Subcutaneous abdominal adipose tissue (tissue), 5 donors: Measurements from ENCODE around the gene DDX31.

Experiments
- H3K27ac ChIP-seq: one replicate; pipeline ENCODE4 v1.7.0; 2013; ENCODE audit warnings: low read depth, mild to moderate bottlenecking, inconsistent platforms, low read length, moderate library complexity
- H3K27me3 ChIP-seq, 5 donors: one replicate each; pipeline ENCODE4 v1.7.0; 2013; ENCODE audit warnings: low read length in 5 of 5, inconsistent platforms in 1 of 5; ENCODE audit not compliant: control insufficient read depth in 5 of 5, insufficient read depth in 4 of 5
- H3K36me3 ChIP-seq, 5 donors: one replicate each; pipeline ENCODE4 v1.7.0; 2013; ENCODE audit warnings: low read length in 5 of 5; ENCODE audit not compliant: control insufficient read depth in 5 of 5, insufficient read depth in 5 of 5
- H3K4me1 ChIP-seq, 5 donors: one replicate each; pipeline ENCODE4 v1.7.0; 2013; ENCODE audit warnings: low read length in 5 of 5, mild to moderate bottlenecking in 3 of 5, moderate library complexity in 1 of 5; ENCODE audit not compliant: control insufficient read depth in 5 of 5, insufficient read depth in 5 of 5
- H3K4me3 ChIP-seq, 5 donors: one replicate each; pipeline ENCODE4 v1.7.0; 2013; ENCODE audit warnings: low read length in 5 of 5, low read depth in 1 of 5
- H3K9ac ChIP-seq, 5 donors: one replicate each; pipeline ENCODE4 v1.7.0; 2013; ENCODE audit warnings: low read length in 5 of 5, mild to moderate bottlenecking in 4 of 5, moderate library complexity in 3 of 5
- H3K9me3 ChIP-seq, 5 donors: one replicate each; pipeline ENCODE4 v1.7.0; 2013; ENCODE audit warnings: low read length in 5 of 5; ENCODE audit not compliant: control insufficient read depth in 5 of 5
- donor health status: healthy.
- donor health status: healthy.
- donor health status: healthy.
- donor health status: healthy.
- donor health status: healthy.

Gene DDX31

DNA sequence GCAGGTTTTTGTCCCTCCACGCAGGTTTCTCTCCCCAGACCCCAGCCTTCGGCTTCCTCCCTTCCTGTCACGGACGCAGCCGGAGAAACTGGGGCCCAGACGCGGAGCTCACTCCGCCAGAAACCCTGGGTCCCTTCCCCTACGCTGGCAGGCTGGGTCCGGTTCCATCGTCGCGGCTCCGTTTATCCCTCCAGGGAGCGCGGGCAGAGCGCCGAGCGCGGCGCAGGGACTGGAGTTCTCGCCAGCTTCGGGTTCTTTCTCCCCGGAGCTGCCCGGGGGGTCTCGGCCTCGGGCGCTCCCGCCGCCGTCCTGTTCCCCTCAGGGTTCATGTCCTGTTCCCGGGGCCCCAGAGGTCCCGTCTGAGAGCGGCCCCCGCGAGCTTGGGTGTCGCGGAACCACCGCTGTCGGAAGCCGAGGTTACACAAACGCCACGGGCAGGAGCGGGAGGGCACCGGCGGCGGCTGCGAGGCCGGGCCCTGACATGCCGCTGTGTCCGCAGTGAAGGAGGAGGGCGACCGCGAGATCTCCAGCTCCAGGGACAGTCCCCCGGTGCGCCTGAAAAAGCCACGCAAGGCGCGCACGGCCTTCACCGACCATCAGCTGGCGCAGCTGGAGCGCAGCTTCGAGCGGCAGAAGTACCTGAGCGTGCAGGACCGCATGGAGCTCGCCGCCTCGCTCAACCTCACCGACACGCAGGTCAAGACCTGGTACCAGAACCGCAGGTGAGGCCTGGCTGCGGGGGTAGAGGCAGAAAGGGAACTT, 82.8 kb downstream of the DDX31 start:
- Histone ChIP-seq H3K4me1 (peaks cover 0 to 4% (median 0%) of the 10 kb centered on the region in 5 donors), H3K9me3 (no peaks in the 10 kb centered on the region), H3K36me3 (no peaks in the 10 kb centered on the region), H3K4me3 (no peak overlapping the region), H3K27ac (no peak overlapping the region), H3K9ac (no peak overlapping the region), H3K27me3 (peaks cover 73 to 88% (median 83%) of the 10 kb centered on the region in 5 donors)

DNA sequence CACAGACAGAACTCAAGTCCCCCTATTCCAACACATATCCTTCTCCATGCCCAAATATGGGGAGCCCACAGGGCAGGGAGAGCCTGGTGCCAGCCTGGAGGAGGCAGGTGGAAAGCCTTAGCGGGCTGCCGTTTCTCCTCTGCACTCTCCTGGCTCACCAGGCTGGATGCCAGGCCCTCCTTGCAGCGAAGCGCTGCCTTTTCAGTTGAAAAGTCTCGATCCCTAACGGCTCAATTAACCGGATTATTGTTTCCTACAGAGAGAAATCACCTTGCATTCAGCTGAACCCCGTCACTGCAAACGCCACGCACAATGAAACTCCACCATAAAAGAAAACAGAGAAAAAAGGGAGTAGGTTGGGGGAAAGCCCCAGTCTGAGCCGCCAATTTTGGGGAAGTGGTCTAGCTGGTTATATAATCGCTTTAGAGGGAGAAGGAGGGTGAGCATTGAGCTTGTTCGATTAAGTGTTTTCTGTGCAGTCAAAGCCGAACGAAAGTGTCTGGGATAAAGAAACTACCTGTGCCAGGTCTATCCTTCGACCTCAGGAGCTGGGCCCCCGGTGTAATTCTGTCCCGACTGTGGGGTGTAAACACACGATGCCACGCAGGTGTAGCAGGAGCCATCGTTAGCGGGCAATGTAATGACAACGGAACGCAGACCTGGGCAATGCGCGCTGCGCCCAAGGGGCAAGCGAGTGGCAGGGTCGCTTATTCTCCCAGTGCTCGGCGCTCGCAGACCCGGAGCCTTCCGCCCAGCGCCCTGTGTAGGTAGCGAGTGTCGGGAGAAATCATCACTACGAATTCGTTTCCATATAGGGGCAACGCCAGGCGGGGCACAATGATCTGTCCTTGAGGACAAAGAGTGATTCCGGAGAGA, 83.6 kb downstream of the DDX31 start:
- H3K4me1 ChIP-seq = peaks cover 0 to 11% (median 7%) of the 10 kb centered on the region in 5 donors
- H3K9ac ChIP-seq = no peak overlapping the region
- no peak overlapping the region for H3K27ac ChIP-seq
- H3K9me3 ChIP-seq = no peaks in the 10 kb centered on the region
- no peaks in the 10 kb centered on the region for H3K36me3 ChIP-seq
- peaks cover 74 to 88% (median 82%) of the 10 kb centered on the region in 5 donors for H3K27me3 ChIP-seq
- no peak overlapping the region for H3K4me3 ChIP-seq

GRCh38 chr9:132584601-132585560, 84.9 kb downstream of the DDX31 start:
- Histone ChIP-seq H3K27me3 (peaks cover 81 to 92% (median 83%) of the 10 kb centered on the region in 5 donors), H3K36me3 (no peaks in the 10 kb centered on the region), H3K4me3 (no peak overlapping the region), H3K27ac (no peak overlapping the region), H3K9me3 (no peaks in the 10 kb centered on the region), H3K4me1 (peaks cover 0 to 11% (median 7%) of the 10 kb centered on the region in 5 donors), H3K9ac (no peak overlapping the region)

GRCh38 chr9:132583584-132584304, 86.0 kb downstream of the DDX31 start:
- H3K4me3 ChIP-seq = no peak overlapping the region
- H3K9ac ChIP-seq = no peak overlapping the region
- no peaks in the 10 kb centered on the region for H3K9me3 ChIP-seq
- no peaks in the 10 kb centered on the region for H3K36me3 ChIP-seq
- H3K4me1 ChIP-seq = peaks cover 0 to 11% (median 7%) of the 10 kb centered on the region in 5 donors
- peaks cover 83 to 94% (median 85%) of the 10 kb centered on the region in 5 donors for H3K27me3 ChIP-seq
- no peak overlapping the region for H3K27ac ChIP-seq

DNA sequence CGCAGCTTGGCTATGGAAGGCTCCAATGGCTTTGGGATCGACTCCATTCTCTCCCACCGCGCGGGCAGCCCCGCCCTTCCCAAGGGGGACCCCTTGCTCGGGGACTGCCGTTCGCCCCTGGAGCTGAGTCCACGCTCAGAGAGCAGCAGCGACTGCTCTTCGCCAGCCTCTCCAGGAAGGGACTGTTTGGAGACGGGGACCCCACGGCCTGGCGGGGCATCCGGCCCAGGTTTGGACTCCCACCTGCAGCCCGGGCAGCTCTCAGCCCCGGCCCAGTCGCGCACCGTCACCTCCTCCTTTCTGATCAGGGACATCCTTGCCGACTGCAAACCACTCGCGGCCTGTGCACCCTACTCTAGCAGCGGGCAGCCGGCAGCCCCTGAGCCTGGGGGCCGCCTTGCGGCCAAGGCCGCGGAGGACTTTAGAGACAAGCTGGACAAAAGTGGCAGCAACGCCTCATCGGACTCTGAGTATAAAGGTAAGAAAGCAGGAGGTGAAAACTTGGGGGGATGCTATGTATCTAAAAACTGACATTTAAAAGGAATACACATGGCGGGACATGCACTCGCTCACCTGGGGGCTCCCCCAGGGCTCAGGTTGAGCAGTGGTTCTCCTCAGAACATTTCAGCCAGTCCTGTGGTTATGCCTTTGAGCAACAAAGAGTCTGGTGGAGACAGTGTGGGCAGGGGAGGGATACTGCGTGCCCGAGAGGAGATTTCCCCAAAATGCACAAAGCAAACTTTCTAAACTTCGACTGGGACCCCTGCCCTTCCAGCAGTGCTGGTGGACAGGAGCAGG, 86.8 kb downstream of the DDX31 start:
- Histone ChIP-seq H3K27ac (no peak overlapping the region), H3K27me3 (peaks cover 82 to 93% (median 87%) of the 10 kb centered on the region in 5 donors), H3K36me3 (no peaks in the 10 kb centered on the region), H3K9ac (no peak overlapping the region), H3K4me1 (peaks cover 0 to 11% (median 7%) of the 10 kb centered on the region in 5 donors), H3K9me3 (no peaks in the 10 kb centered on the region), H3K4me3 (no peak overlapping the region)

DNA sequence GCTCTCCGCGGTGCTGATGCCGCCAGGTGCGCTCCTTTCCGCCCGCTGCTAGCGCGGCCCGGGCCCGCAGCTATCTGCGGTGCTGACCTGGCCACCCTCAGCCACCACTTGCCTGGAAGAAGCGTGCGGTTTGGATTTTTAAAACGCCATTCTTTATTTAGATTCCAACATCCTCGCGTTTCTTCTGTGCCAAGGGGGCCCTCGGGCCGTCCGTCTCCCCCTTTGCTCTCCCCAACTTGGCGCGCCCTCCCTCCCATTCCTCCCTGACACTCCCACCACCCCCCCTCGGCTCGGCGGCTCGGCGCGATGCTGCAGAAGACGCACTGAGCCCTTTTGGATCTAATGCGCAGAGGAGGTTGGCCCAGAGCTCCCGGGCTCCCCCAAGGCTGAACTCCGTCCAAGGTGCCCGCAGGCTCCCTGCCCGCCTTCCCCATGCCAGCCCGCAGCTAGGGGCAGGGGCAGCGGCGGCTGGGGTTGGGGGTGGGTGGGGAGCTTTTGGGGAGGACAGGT, 87.5 kb downstream of the DDX31 start, which contains the start of gene BARHL1:
BARHL1 (plus strand) TSS at position 331 of the 510 bp plus-strand sequence. CDS start 192 bp downstream, outside the sequence.
- H3K36me3 ChIP-seq = no peaks in the 10 kb centered on the region
- H3K9me3 ChIP-seq = no peaks in the 10 kb centered on the region
- no peak within 1 kb of the TSS for H3K9ac ChIP-seq
- H3K4me3 ChIP-seq = peak within 1 kb of the TSS; percentile 22 to 56 (median 52)
- H3K4me1 ChIP-seq = peaks cover 0 to 11% (median 7%) of the 10 kb centered on the region in 5 donors
- no peak within 1 kb of the TSS for H3K27ac ChIP-seq
- H3K27me3 ChIP-seq = peaks cover 76 to 92% (median 85%) of the 10 kb centered on the region in 5 donors

DNA sequence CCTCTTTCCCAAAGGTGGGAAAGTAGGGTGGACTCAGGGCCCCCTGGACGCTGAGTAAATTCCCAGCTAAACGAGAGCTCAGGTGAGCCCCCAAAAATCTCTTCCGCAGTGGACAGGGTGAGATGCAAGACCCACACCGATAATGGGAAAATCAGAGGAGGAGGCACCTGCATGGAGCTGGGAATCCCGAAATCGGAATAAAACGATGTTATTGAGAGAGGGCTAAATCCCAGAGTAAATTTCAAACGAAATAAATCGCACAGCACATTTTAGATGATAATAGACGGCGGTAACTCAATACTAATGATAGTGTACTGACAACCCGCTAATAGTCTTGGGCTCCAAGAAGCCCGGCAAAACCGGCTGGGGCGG, 90.4 kb downstream of the DDX31 start:
- Histone ChIP-seq H3K27me3 (peaks cover 61 to 80% (median 72%) of the 10 kb centered on the region in 5 donors), H3K4me1 (peaks cover 0 to 11% (median 7%) of the 10 kb centered on the region in 5 donors), H3K9me3 (no peaks in the 10 kb centered on the region), H3K27ac (no peak overlapping the region), H3K4me3 (no peak overlapping the region), H3K9ac (no peak overlapping the region), H3K36me3 (no peaks in the 10 kb centered on the region)

- H3K9ac ChIP-seq = no peak overlapping the region
- H3K27ac ChIP-seq = no peak overlapping the region
- H3K36me3 ChIP-seq = no peaks in the 10 kb centered on the region
- no peaks in the 10 kb centered on the region for H3K9me3 ChIP-seq
- H3K27me3 ChIP-seq = peaks cover 58 to 75% (median 69%) of the 10 kb centered on the region in 5 donors
- H3K4me3 ChIP-seq = no peak overlapping the region
- H3K4me1 ChIP-seq = peaks cover 0 to 11% (median 7%) of the 10 kb centered on the region in 5 donors
Measured at GRCh38 chr9:132578367-132578932, 91.3 kb downstream of the DDX31 start.
